ENCODE data around the gene MIS18A. TPM values are rescaled to one million over a fixed set of nuclear protein-coding genes. Genes with fewer than 3 reads are reported as not detected.

The MIS18A gene
- total RNA-seq, 4 donors from 2014 or later = 5.5 to 9.5 (median 7.9) TPM

- Histone ChIP-seq H3K27ac (no peak overlapping the region), H3K27me3 (no peaks in the 10 kb centered on the region), H3K4me1 (no peaks in the 10 kb centered on the region), H3K4me3 (no peak overlapping the region), H3K36me3 (peaks cover 10% of the 10 kb centered on the region), H3K9me3 (no peaks in the 10 kb centered on the region)
- DNase-seq (ENCODE audit: low spot score in 2 of 2) = peak in 1 of 2 donors; percentile 29
- WGBS = 96% methylated on average over 7 of the region's 7 CpGs
- no peak for TF ChIP-seq POLR2AphosphoS5 (IDR thresholded peaks at IDR 0.05)
- TF ChIP-seq POLR2A (IDR thresholded peaks at IDR 0.05) = no peak
- TF ChIP-seq, protein P1, sequence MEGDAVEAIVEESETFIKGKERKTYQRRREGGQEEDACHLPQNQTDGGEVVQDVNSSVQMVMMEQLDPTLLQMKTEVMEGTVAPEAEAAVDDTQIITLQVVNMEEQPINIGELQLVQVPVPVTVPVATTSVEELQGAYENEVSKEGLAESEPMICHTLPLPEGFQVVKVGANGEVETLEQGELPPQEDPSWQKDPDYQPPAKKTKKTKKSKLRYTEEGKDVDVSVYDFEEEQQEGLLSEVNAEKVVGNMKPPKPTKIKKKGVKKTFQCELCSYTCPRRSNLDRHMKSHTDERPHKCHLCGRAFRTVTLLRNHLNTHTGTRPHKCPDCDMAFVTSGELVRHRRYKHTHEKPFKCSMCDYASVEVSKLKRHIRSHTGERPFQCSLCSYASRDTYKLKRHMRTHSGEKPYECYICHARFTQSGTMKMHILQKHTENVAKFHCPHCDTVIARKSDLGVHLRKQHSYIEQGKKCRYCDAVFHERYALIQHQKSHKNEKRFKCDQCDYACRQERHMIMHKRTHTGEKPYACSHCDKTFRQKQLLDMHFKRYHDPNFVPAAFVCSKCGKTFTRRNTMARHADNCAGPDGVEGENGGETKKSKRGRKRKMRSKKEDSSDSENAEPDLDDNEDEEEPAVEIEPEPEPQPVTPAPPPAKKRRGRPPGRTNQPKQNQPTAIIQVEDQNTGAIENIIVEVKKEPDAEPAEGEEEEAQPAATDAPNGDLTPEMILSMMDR (IDR thresholded peaks at IDR 0.05) = no peak
- TF ChIP-seq EP300 (IDR thresholded peaks at IDR 0.05) = no peak
Measured at GRCh38 chr21:32304998-32305397, 26.1 kb upstream of the MIS18A start.

GRCh38 chr21:32303385-32303784, 24.5 kb upstream of the MIS18A start:
- H3K4me1 ChIP-seq = no peaks in the 10 kb centered on the region
- H3K4me3 ChIP-seq = no peak overlapping the region
- H3K36me3 ChIP-seq = peaks cover 6% of the 10 kb centered on the region
- no peak overlapping the region for H3K27ac ChIP-seq
- no peak for TF ChIP-seq EP300 (IDR thresholded peaks at IDR 0.05)
- TF ChIP-seq POLR2AphosphoS5 (IDR thresholded peaks at IDR 0.05) = no peak
- TF ChIP-seq, protein P1 (IDR thresholded peaks at IDR 0.05) = no peak
- no peak for TF ChIP-seq POLR2A (IDR thresholded peaks at IDR 0.05)
- H3K9me3 ChIP-seq = no peaks in the 10 kb centered on the region
- WGBS = 100% methylated on average over 1 of the region's 1 CpG
- no peaks in the 10 kb centered on the region for H3K27me3 ChIP-seq
- peak in 1 of 2 donors; percentile 21 for DNase-seq (ENCODE audit: low spot score in 2 of 2)

DNA sequence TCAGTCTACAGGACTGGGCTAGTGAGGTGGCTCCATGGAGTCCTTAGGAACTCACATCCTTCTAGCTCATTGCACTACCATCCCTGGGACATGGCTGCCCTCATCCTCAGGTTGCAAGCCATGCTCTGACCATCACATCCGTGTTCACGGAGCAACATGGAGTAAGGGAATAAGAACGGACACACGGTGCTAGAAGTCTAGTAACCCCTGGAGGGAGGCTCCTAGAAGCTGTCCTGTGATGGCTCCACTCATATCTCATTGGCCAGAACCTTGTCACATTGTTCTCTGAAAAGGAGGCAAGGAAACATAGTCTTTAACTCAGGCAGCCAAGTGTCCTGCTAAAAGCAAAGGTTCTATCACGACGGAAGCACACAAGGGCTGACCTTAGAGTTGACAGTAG, 23.7 kb upstream of the MIS18A start:
- WGBS = 96% methylated on average over 6 of the region's 6 CpGs
- Histone ChIP-seq H3K27ac (no peak overlapping the region), H3K4me1 (no peaks in the 10 kb centered on the region), H3K9me3 (no peaks in the 10 kb centered on the region), H3K36me3 (peaks cover 5% of the 10 kb centered on the region), H3K4me3 (no peak overlapping the region), H3K27me3 (no peaks in the 10 kb centered on the region)
- TF ChIP-seq, protein P1 (IDR thresholded peaks at IDR 0.05) = no peak
- no peak for TF ChIP-seq EP300 (IDR thresholded peaks at IDR 0.05)
- TF ChIP-seq POLR2A (IDR thresholded peaks at IDR 0.05) = no peak
- no peak for TF ChIP-seq POLR2AphosphoS5 (IDR thresholded peaks at IDR 0.05)
- DNase-seq (ENCODE audit: low spot score in 2 of 2) = peak; percentile 11 to 28

DNA sequence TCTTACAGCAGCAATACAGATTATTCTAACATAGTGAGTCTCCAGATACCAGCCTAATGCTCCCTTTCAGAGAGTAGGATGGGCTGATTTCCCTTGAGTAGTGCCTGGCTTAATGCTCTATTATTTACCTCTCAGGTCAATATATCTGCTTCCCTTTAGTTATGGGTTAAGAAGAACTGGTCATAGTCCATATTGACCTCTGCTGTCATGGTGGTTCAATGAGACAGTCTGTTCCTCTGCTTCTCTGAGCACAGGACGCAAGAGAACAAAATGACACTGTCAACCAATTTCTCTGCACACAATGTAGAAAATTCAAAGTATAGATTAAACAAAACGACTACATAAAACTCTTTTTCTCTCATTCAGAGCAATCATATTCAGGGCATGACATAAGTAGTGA, 22.7 kb upstream of the MIS18A start:
- Histone ChIP-seq H3K36me3 (peaks cover 5% of the 10 kb centered on the region), H3K9me3 (no peaks in the 10 kb centered on the region), H3K27me3 (no peaks in the 10 kb centered on the region), H3K27ac (no peak overlapping the region), H3K4me3 (no peak overlapping the region), H3K4me1 (no peaks in the 10 kb centered on the region)
- TF ChIP-seq POLR2A (IDR thresholded peaks at IDR 0.05) = no peak
- TF ChIP-seq EP300 (IDR thresholded peaks at IDR 0.05) = no peak
- no peak for TF ChIP-seq POLR2AphosphoS5 (IDR thresholded peaks at IDR 0.05)
- TF ChIP-seq, protein P1 (IDR thresholded peaks at IDR 0.05) = no peak
- no peak for DNase-seq (ENCODE audit: low spot score in 2 of 2)
- WGBS = 83% methylated on average over 2 of the region's 2 CpGs

- Histone ChIP-seq H3K9me3 (no peaks in the 10 kb centered on the region), H3K36me3 (peaks cover 5% of the 10 kb centered on the region), H3K4me3 (no peak overlapping the region), H3K4me1 (no peaks in the 10 kb centered on the region), H3K27me3 (no peaks in the 10 kb centered on the region), H3K27ac (no peak overlapping the region)
- TF ChIP-seq POLR2A (IDR thresholded peaks at IDR 0.05) (no peak), EP300 (IDR thresholded peaks at IDR 0.05) (no peak), POLR2AphosphoS5 (IDR thresholded peaks at IDR 0.05) (no peak)
- TF ChIP-seq, protein P1 (IDR thresholded peaks at IDR 0.05) = no peak
- WGBS = 95% methylated on average over 41 of the region's 41 CpGs
- peak; percentile 40 to 54 for DNase-seq (ENCODE audit: low spot score in 2 of 2)
Measured at GRCh38 chr21:32300117-32300681, 21.4 kb upstream of the MIS18A start.
